H1 (cell line): ENCODE data around the gene CDH8. TPM values are rescaled to one million over a fixed set of nuclear protein-coding genes. Genes with fewer than 3 reads are reported as not detected.

Source experiments
- CHD1 ChIP-seq: IDR thresholded peaks from 2 replicates; pipeline ENCODE4 v1.6.1; 2012; ENCODE audit warnings: low read depth, low read length, improper control_type of control experiment
- EP300 ChIP-seq, 2 experiments: IDR thresholded peaks; 1 replicate in 1 of 2; 2 replicates in 1 of 2; pipeline ENCODE4 v1.6.1; 2011 to 2012; ENCODE audit warnings: low read depth in 2 of 2, low read length in 2 of 2, mild to moderate bottlenecking in 2 of 2, borderline replicate concordance in 1 of 2, inconsistent platforms in 1 of 2, moderate library complexity in 1 of 2
- KDM4A ChIP-seq: IDR thresholded peaks from one replicate; pipeline ENCODE4 v1.7.1; 2012; ENCODE audit warnings: low read depth, mild to moderate bottlenecking, moderate library complexity, low read length, inconsistent platforms; ENCODE audit not compliant: severe bottlenecking
- POU5F1 ChIP-seq: IDR thresholded peaks from 2 replicates; pipeline ENCODE4 v1.6.1; 2011; ENCODE audit warnings: low read depth, mild to moderate bottlenecking, low read length, moderate library complexity
- RAD21 ChIP-seq, 2 experiments: IDR thresholded peaks in 1 of 2; conservative IDR thresholded peaks in 1 of 2; 2 replicates each; pipeline ENCODE4 v1.6.1; 2011; ENCODE audit warnings: low read depth in 2 of 2, low read length in 2 of 2, improper control_type of control experiment in 1 of 2, inconsistent platforms in 1 of 2, mild to moderate bottlenecking in 1 of 2, moderate library complexity in 1 of 2
- SP1 ChIP-seq: IDR thresholded peaks from 2 replicates; pipeline ENCODE4 v1.6.1; 2011; ENCODE audit warnings: low read depth, low read length
- TBP ChIP-seq: IDR thresholded peaks from 2 replicates; pipeline ENCODE4 v1.6.1; 2011; ENCODE audit warnings: low read depth, low read length, improper control_type of control experiment
- polyA plus RNA-seq, 7 experiments: library from polyadenylated mRNA; depleted of rRNA in 3 of 7; stranded (reverse) in 5 of 7; unstranded in 2 of 7; fragments of >200 nt in 5 of 7; fragments of 200-250 nt in 2 of 7; gene quantifications; 1 replicate in 5 of 7; 2 replicates in 1 of 7; 4 replicates in 1 of 7; pipeline versions ENCODE4 v1.2.1 to v1.2.3, GENCODE V29; 2011 to 2013; ENCODE audit warnings: missing spikeins in 2 of 7, mixed read lengths in 2 of 7
- total RNA-seq: library from RNA; stranded (reverse); fragmentation: NEBNext Ultra II Directional; extraction: Animal tissue kit (Norgen Biotek cat#: 25700); gene quantifications from 2 replicates; pipeline ENCODE4 v1.2.1, GENCODE V29; 2021

Gene CDH8
- total and polyA plus RNA-seq, 2 of the 8 experiments (the other 6 are each of a cell fraction or from before 2014, with no cell fraction given) = 7.7 to 8.4 TPM

GRCh38 chr16:61891460-61891859 lies 144.8 kb downstream of the CDH8 start (continued):
- TF ChIP-seq TBP = no peak
- no peak for TF ChIP-seq SP1
- TF ChIP-seq EP300 (IDR thresholded peaks at IDR 0.05; ENCODE audit: borderline replicate concordance in 1 of 2, low read depth in 2 of 2, low read length in 2 of 2) = no peak
- TF ChIP-seq KDM4A = no peak
- no peak for TF ChIP-seq CHD1
- TF ChIP-seq POU5F1 = no peak
- no peak for TF ChIP-seq RAD21 (IDR thresholded peaks at IDR 0.05 in 1 of 2, conservative IDR thresholded peaks at IDR 0.05 in 1 of 2; ENCODE audit: low read depth in 2 of 2, low read length in 2 of 2)
